ENCODE data around the gene KRTAP9-4. TPM values are rescaled to one million over a fixed set of nuclear protein-coding genes. Genes with fewer than 3 reads are reported as not detected.

KRTAP9-4 gene
- total RNA-seq, 1 experiment from 2014 or later = not detected

DNA sequence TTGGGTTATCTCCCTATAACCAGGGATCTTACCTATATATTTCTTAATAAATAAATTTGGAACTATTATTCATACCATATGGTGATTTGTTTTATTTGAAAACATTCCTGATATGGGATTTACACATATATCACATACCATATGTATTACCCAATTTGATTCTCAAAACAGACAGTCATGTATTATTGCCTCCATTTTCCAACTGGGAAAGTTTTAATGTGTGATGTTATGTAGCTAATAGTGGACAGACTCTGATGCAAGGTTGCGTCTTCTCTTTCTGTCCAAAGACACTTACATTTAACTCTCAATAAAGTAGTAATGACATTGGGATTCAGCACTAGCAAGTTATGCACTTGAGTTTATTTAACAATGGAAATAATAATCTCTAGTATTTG, 6.8 kb downstream of the KRTAP9-4 start:
- ATAC-seq = no peak
- no peak overlapping the region for H3K4me3 ChIP-seq (ENCODE audit: low read length)
- intact Hi-C loops (cut with micrococcal nuclease) = no loop called here
- no peaks in the 10 kb centered on the region for H3K9me3 ChIP-seq (ENCODE audit: low read length)
- no peaks in the 10 kb centered on the region for H3K36me3 ChIP-seq (ENCODE audit: low read depth, low read length)
- H3F3A ChIP-seq (ENCODE audit: low read length, unreplicated experiment) = no peaks in the 10 kb centered on the region
- no peak overlapping the region for H3K9ac ChIP-seq (ENCODE audit: low read length)
- H2AFZ ChIP-seq (ENCODE audit: low read length) = no peak overlapping the region
- no peak overlapping the region for H3K27ac ChIP-seq (ENCODE audit: low read length)
- no peaks in the 10 kb centered on the region for H4K20me1 ChIP-seq (ENCODE audit: low read length)
- no peaks in the 10 kb centered on the region for H3K27me3 ChIP-seq (ENCODE audit: low read length)
- no peak overlapping the region for H3K4me2 ChIP-seq (ENCODE audit: low read length)
- TF ChIP-seq EZH2phosphoT487 (IDR thresholded peaks at IDR 0.05; ENCODE audit: borderline replicate concordance, low read length) (no peak), EZH2 (IDR thresholded peaks at IDR 0.05; ENCODE audit: low read length, unreplicated experiment) (no peak)
- TF ChIP-seq, protein P1, sequence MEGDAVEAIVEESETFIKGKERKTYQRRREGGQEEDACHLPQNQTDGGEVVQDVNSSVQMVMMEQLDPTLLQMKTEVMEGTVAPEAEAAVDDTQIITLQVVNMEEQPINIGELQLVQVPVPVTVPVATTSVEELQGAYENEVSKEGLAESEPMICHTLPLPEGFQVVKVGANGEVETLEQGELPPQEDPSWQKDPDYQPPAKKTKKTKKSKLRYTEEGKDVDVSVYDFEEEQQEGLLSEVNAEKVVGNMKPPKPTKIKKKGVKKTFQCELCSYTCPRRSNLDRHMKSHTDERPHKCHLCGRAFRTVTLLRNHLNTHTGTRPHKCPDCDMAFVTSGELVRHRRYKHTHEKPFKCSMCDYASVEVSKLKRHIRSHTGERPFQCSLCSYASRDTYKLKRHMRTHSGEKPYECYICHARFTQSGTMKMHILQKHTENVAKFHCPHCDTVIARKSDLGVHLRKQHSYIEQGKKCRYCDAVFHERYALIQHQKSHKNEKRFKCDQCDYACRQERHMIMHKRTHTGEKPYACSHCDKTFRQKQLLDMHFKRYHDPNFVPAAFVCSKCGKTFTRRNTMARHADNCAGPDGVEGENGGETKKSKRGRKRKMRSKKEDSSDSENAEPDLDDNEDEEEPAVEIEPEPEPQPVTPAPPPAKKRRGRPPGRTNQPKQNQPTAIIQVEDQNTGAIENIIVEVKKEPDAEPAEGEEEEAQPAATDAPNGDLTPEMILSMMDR (conservative IDR thresholded peaks at IDR 0.05; ENCODE audit: low read depth, low read length) = no peak
- DNase-seq = no peak
- no peaks in the 10 kb centered on the region for H3K79me2 ChIP-seq (ENCODE audit: low read length)
- no peaks in the 10 kb centered on the region for H3K9me2 ChIP-seq (replicated peaks; ENCODE audit: low read length)
- BruUV-seq (replicated peaks) = no TSS peak
- H3K4me1 ChIP-seq (ENCODE audit: insufficient read depth, low read length) = no peaks in the 10 kb centered on the region
- ChIA-PET POLR2A (ENCODE audit: unreplicated experiment) (no interaction called here), CTCF (no interaction called here)

GRCh38 chr17:41258406-41258805, 8.9 kb downstream of the KRTAP9-4 start:
- TF ChIP-seq EZH2phosphoT487 (IDR thresholded peaks at IDR 0.05; ENCODE audit: borderline replicate concordance, low read length) = no peak
- TF ChIP-seq EZH2 (IDR thresholded peaks at IDR 0.05; ENCODE audit: low read length, unreplicated experiment) = no peak
- TF ChIP-seq, protein P1 (conservative IDR thresholded peaks at IDR 0.05; ENCODE audit: low read depth, low read length) = no peak
- Histone ChIP-seq H3K36me3 (ENCODE audit: low read depth, low read length) (no peaks in the 10 kb centered on the region), H3K4me1 (ENCODE audit: insufficient read depth, low read length) (no peaks in the 10 kb centered on the region), H3K4me2 (ENCODE audit: low read length) (no peak overlapping the region), H3K27me3 (ENCODE audit: low read length) (no peaks in the 10 kb centered on the region), H3K9me3 (ENCODE audit: low read length) (no peaks in the 10 kb centered on the region), H2AFZ (ENCODE audit: low read length) (no peak overlapping the region), H3K4me3 (ENCODE audit: low read length) (no peak overlapping the region), H3K79me2 (ENCODE audit: low read length) (no peaks in the 10 kb centered on the region), H3K9ac (ENCODE audit: low read length) (no peak overlapping the region), H3K27ac (ENCODE audit: low read length) (no peak overlapping the region), H3K9me2 (replicated peaks; ENCODE audit: low read length) (no peaks in the 10 kb centered on the region), H3F3A (ENCODE audit: low read length, unreplicated experiment) (no peaks in the 10 kb centered on the region), H4K20me1 (ENCODE audit: low read length) (no peaks in the 10 kb centered on the region)
- intact Hi-C loops (cut with micrococcal nuclease) = no loop called here
- DNase-seq (no peak), ATAC-seq (no peak)
- CTCF ChIA-PET = no interaction called here
- BruUV-seq (replicated peaks) = no TSS peak
- POLR2A ChIA-PET (ENCODE audit: unreplicated experiment) = no interaction called here

DNA sequence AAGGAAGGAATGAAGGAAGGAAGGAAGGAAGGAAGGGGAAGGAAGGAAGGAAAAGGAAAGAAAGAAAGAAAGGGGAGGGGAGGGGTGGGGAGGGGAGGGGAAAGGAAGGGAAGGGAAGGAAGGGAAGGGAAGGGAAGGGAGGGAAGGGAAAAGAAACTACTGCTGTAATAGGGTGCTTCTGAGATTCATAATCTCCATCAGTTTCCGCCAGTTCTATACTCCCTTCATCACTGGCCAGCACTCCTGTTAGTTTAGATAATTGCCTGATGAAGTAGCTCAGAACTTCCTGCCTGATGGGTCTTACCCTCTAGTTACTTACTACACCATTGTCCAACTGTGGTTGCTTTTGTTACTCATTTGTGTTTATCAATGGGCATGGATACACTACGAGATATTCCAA, 13.7 kb downstream of the KRTAP9-4 start:
- no TSS peak for BruUV-seq (replicated peaks)

More for the DNA sequence above, 13.7 kb downstream of the KRTAP9-4 start:
- intact Hi-C loops (cut with micrococcal nuclease) = no loop called here
- H3K79me2 ChIP-seq (ENCODE audit: low read length) = no peaks in the 10 kb centered on the region
- no peak for DNase-seq
- no peak for ATAC-seq
- H3K4me2 ChIP-seq (ENCODE audit: low read length) = no peak overlapping the region
- no peak overlapping the region for H3K9ac ChIP-seq (ENCODE audit: low read length)
- POLR2A ChIA-PET (ENCODE audit: unreplicated experiment) = no interaction called here
- TF ChIP-seq EZH2 (IDR thresholded peaks at IDR 0.05; ENCODE audit: low read length, unreplicated experiment) = no peak
- TF ChIP-seq, protein P1 (conservative IDR thresholded peaks at IDR 0.05; ENCODE audit: low read depth, low read length) = no peak
- TF ChIP-seq EZH2phosphoT487 (IDR thresholded peaks at IDR 0.05; ENCODE audit: borderline replicate concordance, low read length) = no peak
- H4K20me1 ChIP-seq (ENCODE audit: low read length) = no peaks in the 10 kb centered on the region
- H3K9me3 ChIP-seq (ENCODE audit: low read length) = no peaks in the 10 kb centered on the region
- H3K4me3 ChIP-seq (ENCODE audit: low read length) = no peak overlapping the region
- no peaks in the 10 kb centered on the region for H3K4me1 ChIP-seq (ENCODE audit: insufficient read depth, low read length)
- H3K36me3 ChIP-seq (ENCODE audit: low read depth, low read length) = no peaks in the 10 kb centered on the region
- CTCF ChIA-PET = no interaction called here
- no peaks in the 10 kb centered on the region for H3F3A ChIP-seq (ENCODE audit: low read length, unreplicated experiment)
- H2AFZ ChIP-seq (ENCODE audit: low read length) = no peak overlapping the region
- no peak overlapping the region for H3K27ac ChIP-seq (ENCODE audit: low read length)
- no peaks in the 10 kb centered on the region for H3K27me3 ChIP-seq (ENCODE audit: low read length)
- H3K9me2 ChIP-seq (replicated peaks; ENCODE audit: low read length) = no peaks in the 10 kb centered on the region

Data from PC-3 (cell line).